Endodermal cell (in vitro differentiated cells): ENCODE measurements around the gene PSMB7. TPM values are rescaled to one million over a fixed set of nuclear protein-coding genes. Genes with fewer than 3 reads are reported as not detected.

ENCODE experiments used
- DNase-seq: peaks from one replicate; pipeline ENCODE4 v3.0.0-alpha.2; 2017
- H3K27ac ChIP-seq: 2 replicates; pipeline ENCODE4 v1.5.1; 2013; ENCODE audit warnings: mild to moderate bottlenecking, low read depth, low read length, moderate library complexity
- H3K27me3 ChIP-seq: 2 replicates; pipeline ENCODE4 v1.6.1; 2013; ENCODE audit warnings: mild to moderate bottlenecking, low read length, moderate library complexity; ENCODE audit not compliant: insufficient read depth, control insufficient read depth, poor library complexity, severe bottlenecking
- H3K36me3 ChIP-seq: 2 replicates; pipeline ENCODE4 v1.7.0; 2013; ENCODE audit warnings: mild to moderate bottlenecking, low read length, moderate library complexity; ENCODE audit not compliant: control insufficient read depth, insufficient read depth
- H3K4me1 ChIP-seq: one replicate; pipeline ENCODE4 v1.7.0; 2013; ENCODE audit warnings: low read length; ENCODE audit not compliant: control insufficient read depth, insufficient read depth
- H3K4me3 ChIP-seq: 2 replicates; pipeline ENCODE4 v1.5.1; 2013; ENCODE audit warnings: mild to moderate bottlenecking, low read length, moderate library complexity
- H3K9ac ChIP-seq: 2 replicates; pipeline ENCODE4 v1.6.1; 2013; ENCODE audit warnings: mild to moderate bottlenecking, low read length, moderate library complexity; ENCODE audit not compliant: poor library complexity, severe bottlenecking; ENCODE audit errors: extremely low read depth
- H3K9me3 ChIP-seq: 2 replicates; pipeline ENCODE4 v1.6.1; 2013; ENCODE audit warnings: mild to moderate bottlenecking, low read length, moderate library complexity; ENCODE audit not compliant: control insufficient read depth
- H3K27ac Mint-ChIP-seq: 2 replicates; pipeline ENCODE4 v1.8.0; 2020; ENCODE audit warnings: mixed read lengths
- H3K27me3 Mint-ChIP-seq: 2 replicates; pipeline ENCODE4 v1.8.0; 2021; ENCODE audit warnings: mild to moderate bottlenecking, mixed read lengths; ENCODE audit not compliant: insufficient read depth
- H3K36me3 Mint-ChIP-seq: 2 replicates; pipeline ENCODE4 v1.8.0; 2020; ENCODE audit warnings: low read depth, mixed read lengths
- H3K4me1 Mint-ChIP-seq: 2 replicates; pipeline ENCODE4 v1.8.0; 2020; ENCODE audit warnings: mixed read lengths
- H3K4me3 Mint-ChIP-seq: 2 replicates; pipeline ENCODE4 v1.8.0; 2020; ENCODE audit warnings: mild to moderate bottlenecking, moderate library complexity, mixed read lengths
- H3K9me3 Mint-ChIP-seq: 2 replicates; pipeline ENCODE4 v1.8.0; 2020; ENCODE audit warnings: mild to moderate bottlenecking, mixed read lengths
- CTCF ChIP-seq: fragments of 200-600 bp; sonication (generic); conservative IDR thresholded peaks from 2 replicates; pipeline ENCODE4 v1.5.0; 2021; ENCODE audit warnings: antibody characterized with exemption, mild to moderate bottlenecking
- WGBS, 2 experiments: methylation state at CpG; one replicate each; pipeline versions ENCODE4 v1.1.5 to v1.1.7; 2013; ENCODE audit warnings: missing lambda C conversion rate in 2 of 2, mixed read lengths in 1 of 2; ENCODE audit not compliant: insufficient coverage in 1 of 2, insufficient read length in 1 of 2; 5-methylcytosine and 5-hydroxymethylcytosine counted together
- total RNA-seq, 2 donors: library from RNA; stranded (reverse); fragmentation: NEBNext Ultra II Directional in 1 of 2; extraction: Animal tissue kit (Norgen Biotek cat#: 25700) in 1 of 2; gene quantifications; 2 replicates in 1 of 2; 3 replicates in 1 of 2; pipeline ENCODE4 v1.2.1, GENCODE V29; 2021

Gene PSMB7
- total RNA-seq, 2 donors from 2014 or later: 203 to 223 TPM

- Histone ChIP-seq H3K27me3 (no peaks in the 10 kb centered on the region), H3K36me3 (no peaks in the 10 kb centered on the region), H3K9me3 (no peaks in the 10 kb centered on the region), H3K27ac (no peak overlapping the region), H3K4me1 (no peaks in the 10 kb centered on the region), H3K9ac (no peak overlapping the region), H3K4me3 (no peak overlapping the region)
- no peaks in the 10 kb centered on the region for H3K9me3 Mint-ChIP-seq
- peaks cover 19% of the 10 kb centered on the region for H3K27me3 Mint-ChIP-seq
- no peak overlapping the region for H3K27ac Mint-ChIP-seq
- no peak for TF ChIP-seq CTCF
- H3K36me3 Mint-ChIP-seq: no peaks in the 10 kb centered on the region
- 75 to 100% methylated on average over 1 of the region's 1 CpG for whole genome bisulfite sequencing, 2 experiments
- H3K4me1 Mint-ChIP-seq: no peaks in the 10 kb centered on the region
- no peak overlapping the region for H3K4me3 Mint-ChIP-seq
- no peak for DNase-seq
These were observed 23.8 kb upstream of the PSMB7 start for GRCh38 chr9:124439086-124439485.

GRCh38 chr9:124438091-124438490, 22.8 kb upstream of the PSMB7 start:
- no peak overlapping the region for H3K9ac ChIP-seq
- Mint-ChIP-seq H3K4me3 (no peak overlapping the region), H3K36me3 (no peaks in the 10 kb centered on the region), H3K27me3 (peaks cover 19% of the 10 kb centered on the region), H3K9me3 (no peaks in the 10 kb centered on the region), H3K4me1 (no peaks in the 10 kb centered on the region), H3K27ac (no peak overlapping the region)
- no peaks in the 10 kb centered on the region for H3K9me3 ChIP-seq
- H3K27ac ChIP-seq: no peak overlapping the region
- WGBS, 2 experiments: 90 to 93% methylated on average over 4 to 9 of the region's 9 CpGs
- DNase-seq: no peak
- no peaks in the 10 kb centered on the region for H3K27me3 ChIP-seq
- no peaks in the 10 kb centered on the region for H3K4me1 ChIP-seq
- H3K36me3 ChIP-seq: no peaks in the 10 kb centered on the region
- no peak overlapping the region for H3K4me3 ChIP-seq
- TF ChIP-seq CTCF: no peak

- H3K4me1 ChIP-seq: no peaks in the 10 kb centered on the region
- H3K9me3 ChIP-seq: no peaks in the 10 kb centered on the region
- Mint-ChIP-seq H3K4me1 (no peaks in the 10 kb centered on the region), H3K36me3 (no peaks in the 10 kb centered on the region), H3K4me3 (no peak overlapping the region), H3K27ac (no peak overlapping the region), H3K27me3 (peaks cover 22% of the 10 kb centered on the region), H3K9me3 (no peaks in the 10 kb centered on the region)
- DNase-seq: no peak
- H3K27ac ChIP-seq: no peak overlapping the region
- H3K27me3 ChIP-seq: no peaks in the 10 kb centered on the region
- no peaks in the 10 kb centered on the region for H3K36me3 ChIP-seq
- TF ChIP-seq CTCF: no peak
- 87 to 100% methylated on average over 1 to 3 of the region's 3 CpGs for whole genome bisulfite sequencing, 2 experiments
- no peak overlapping the region for H3K9ac ChIP-seq
- no peak overlapping the region for H3K4me3 ChIP-seq
These were observed 21.8 kb upstream of the PSMB7 start for GRCh38 chr9:124437086-124437485.
